Upper lobe of right lung (tissue), 1 donor: ENCODE data around the gene VPS13D. TPM values are rescaled to one million over a fixed set of nuclear protein-coding genes. Genes with fewer than 3 reads are reported as not detected.
A peak's percentile ranks its signal among the peaks of the same experiment; 100 is the strongest.

Experiments
- ATAC-seq: fragments of 200-7000 bp; cut with Tn5 transposase; one replicate; pipeline ENCODE4 v1.9.1; 2020; ENCODE audit warnings: mild to moderate bottlenecking, moderate library complexity
- DNase-seq: peaks from one replicate; pipeline ENCODE4 v3.0.0-alpha.2; 2020
- H3K27ac ChIP-seq: fragments of 200-600 bp; one replicate; pipeline ENCODE4 v1.8.0; 2022
- H3K27me3 ChIP-seq: fragments of 200-600 bp; one replicate; pipeline ENCODE4 v1.8.0; 2022; ENCODE audit warnings: mild to moderate bottlenecking
- H3K36me3 ChIP-seq: fragments of 200-600 bp; one replicate; pipeline ENCODE4 v1.8.0; 2022
- H3K4me1 ChIP-seq: fragments of 200-600 bp; one replicate; pipeline ENCODE4 v1.8.0; 2022
- H3K4me3 ChIP-seq: fragments of 200-600 bp; one replicate; pipeline ENCODE4 v1.8.0; 2022; ENCODE audit warnings: mild to moderate bottlenecking
- H3K9me3 ChIP-seq: fragments of 200-600 bp; one replicate; pipeline ENCODE4 v1.8.0; 2022
- intact Hi-C: fragments of 100-400 bp; cut with DNase I; formaldehyde crosslinking; loops from one replicate; pipeline ENCODE4 v1.11.0; 2022
- total RNA-seq: library from RNA; stranded (reverse); fragmentation: NEBNext Ultra II Directional; extraction: Animal tissue kit (Norgen Biotek cat#: 25700); gene quantifications from one replicate; pipeline ENCODE4 v1.2.1, GENCODE V29; 2021
- TF ChIP-seq, protein P1 (sequence below): fragments of 200-600 bp; IDR thresholded peaks from one replicate; pipeline ENCODE4 v1.8.0; 2022; ENCODE audit warnings: antibody characterized with exemption
- donor health status: DM: no; HTN: yes; CAD: no; lungs with severe emphysema.

VPS13D gene
- total RNA-seq, 1 donor from 2014 or later = 74.7 TPM

DNA sequence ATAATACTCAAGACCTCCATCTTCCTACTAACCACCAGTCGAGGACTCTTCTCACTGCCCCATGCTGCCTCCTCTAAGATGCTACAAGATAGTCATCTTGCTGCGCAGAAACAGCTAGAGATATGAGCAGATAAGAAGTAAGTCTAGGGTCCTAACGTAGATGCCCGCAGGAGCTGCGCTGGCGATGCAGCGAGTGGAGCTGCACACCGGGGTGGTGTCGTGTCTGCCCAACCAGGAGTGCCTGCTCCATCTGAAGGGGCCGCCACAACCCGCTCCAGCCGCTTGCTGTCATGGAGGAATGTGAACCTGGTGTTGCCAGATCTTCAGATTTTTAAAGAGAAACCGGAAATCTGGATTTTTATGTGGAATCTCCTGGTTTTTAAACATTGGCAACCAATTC lies 175.1 kb downstream of the VPS13D start:
- DNase-seq (no peak), ATAC-seq (no peak)
- Histone ChIP-seq H3K4me3 (no peak overlapping the region), H3K27ac (no peak overlapping the region), H3K27me3 (no peaks in the 10 kb centered on the region), H3K9me3 (no peaks in the 10 kb centered on the region), H3K36me3 (peaks cover 46% of the 10 kb centered on the region), H3K4me1 (peaks cover 43% of the 10 kb centered on the region)
- intact Hi-C loops = no loop called here
- TF ChIP-seq, protein P1, sequence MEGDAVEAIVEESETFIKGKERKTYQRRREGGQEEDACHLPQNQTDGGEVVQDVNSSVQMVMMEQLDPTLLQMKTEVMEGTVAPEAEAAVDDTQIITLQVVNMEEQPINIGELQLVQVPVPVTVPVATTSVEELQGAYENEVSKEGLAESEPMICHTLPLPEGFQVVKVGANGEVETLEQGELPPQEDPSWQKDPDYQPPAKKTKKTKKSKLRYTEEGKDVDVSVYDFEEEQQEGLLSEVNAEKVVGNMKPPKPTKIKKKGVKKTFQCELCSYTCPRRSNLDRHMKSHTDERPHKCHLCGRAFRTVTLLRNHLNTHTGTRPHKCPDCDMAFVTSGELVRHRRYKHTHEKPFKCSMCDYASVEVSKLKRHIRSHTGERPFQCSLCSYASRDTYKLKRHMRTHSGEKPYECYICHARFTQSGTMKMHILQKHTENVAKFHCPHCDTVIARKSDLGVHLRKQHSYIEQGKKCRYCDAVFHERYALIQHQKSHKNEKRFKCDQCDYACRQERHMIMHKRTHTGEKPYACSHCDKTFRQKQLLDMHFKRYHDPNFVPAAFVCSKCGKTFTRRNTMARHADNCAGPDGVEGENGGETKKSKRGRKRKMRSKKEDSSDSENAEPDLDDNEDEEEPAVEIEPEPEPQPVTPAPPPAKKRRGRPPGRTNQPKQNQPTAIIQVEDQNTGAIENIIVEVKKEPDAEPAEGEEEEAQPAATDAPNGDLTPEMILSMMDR = no peak

DNA sequence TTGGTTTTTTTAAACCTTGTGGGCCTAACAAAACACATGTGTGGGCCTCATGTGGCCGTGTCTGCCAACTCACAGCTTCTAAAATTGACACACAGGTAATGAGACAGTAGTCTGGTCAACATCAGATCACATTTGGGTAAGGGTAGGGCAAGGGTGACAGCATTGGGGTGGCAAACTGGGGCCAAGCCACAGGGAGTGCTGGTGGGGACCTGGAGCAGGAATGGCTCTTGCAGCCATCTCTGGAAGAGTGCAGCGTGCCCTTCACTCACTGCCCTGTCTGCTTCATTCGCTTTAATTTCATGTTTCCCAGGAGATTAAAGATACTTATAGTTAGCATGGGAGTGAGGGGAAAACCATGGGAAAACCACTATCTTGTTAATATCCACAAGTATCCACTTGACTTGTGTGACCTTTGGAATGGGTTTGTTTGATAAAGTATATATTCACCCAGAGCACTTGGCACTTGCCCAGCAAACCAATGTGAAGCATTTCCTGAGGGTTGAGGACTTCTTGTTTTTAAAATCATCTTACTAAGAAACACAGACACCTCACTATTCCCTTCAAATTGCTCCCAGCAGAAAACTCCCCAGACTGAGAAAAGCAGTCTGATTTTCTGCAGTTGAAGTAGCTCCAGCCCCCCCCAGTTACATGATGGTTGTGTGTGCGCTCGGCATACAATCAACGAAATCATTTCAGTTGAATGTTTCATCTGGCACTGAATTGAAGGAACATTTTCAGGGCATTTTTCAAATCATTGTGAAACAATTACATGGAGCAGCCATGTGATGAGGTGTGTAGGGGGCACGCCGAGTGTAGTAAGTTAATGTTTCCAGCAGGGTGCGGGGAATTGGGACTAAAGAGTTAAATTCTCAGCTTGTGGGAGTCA lies 175.7 kb downstream of the VPS13D start:
- peaks cover 39% of the 10 kb centered on the region for H3K36me3 ChIP-seq
- no peak for ATAC-seq
- intact Hi-C loops = no loop called here
- H3K27me3 ChIP-seq = no peaks in the 10 kb centered on the region
- TF ChIP-seq, protein P1 = no peak
- H3K27ac ChIP-seq = peak overlapping the region; percentile 26
- H3K4me3 ChIP-seq = no peak overlapping the region
- DNase-seq = no peak
- no peaks in the 10 kb centered on the region for H3K9me3 ChIP-seq
- H3K4me1 ChIP-seq = peaks cover 43% of the 10 kb centered on the region

DNA sequence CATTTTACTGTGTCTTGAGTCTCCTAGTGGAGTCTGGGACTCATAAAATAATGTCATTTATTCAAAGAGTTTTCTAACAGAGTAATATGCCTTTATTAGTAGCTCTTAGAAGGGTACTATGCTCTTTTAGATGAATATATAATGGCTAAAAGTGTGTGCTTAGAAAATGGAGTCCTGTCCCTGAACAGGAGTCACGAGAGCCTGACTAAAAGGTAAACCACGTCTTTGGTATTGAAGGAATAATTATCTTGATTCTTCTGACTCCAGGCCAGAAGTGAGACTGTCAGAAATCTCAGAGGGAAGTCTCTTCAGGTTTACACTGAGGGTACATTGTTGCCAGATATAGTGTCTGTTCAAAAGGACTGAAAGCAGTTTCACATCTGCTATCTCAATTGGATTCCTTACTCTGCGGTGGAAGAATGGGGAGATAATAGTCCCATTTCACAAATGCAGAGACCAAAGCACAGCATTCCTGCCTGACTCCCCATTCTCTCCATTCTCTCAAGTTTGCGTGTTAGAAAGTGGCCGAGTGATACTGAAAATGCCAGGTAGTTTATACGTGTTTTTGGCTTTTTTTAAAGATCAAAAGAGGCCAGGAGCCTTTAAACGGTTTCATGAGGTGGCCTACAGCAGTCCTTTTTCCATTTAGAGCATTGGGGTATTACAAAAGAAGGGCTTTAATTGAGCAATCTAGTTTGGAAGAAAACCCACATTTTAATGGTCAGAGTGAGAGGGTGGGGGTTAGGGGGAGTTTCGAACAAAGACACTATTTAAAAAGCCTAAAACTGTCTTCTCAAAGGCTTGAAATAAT lies 176.6 kb downstream of the VPS13D start:
- H3K4me3 ChIP-seq = no peak overlapping the region
- intact Hi-C loops = no loop called here
- H3K36me3 ChIP-seq = peaks cover 33% of the 10 kb centered on the region
- H3K27me3 ChIP-seq = no peaks in the 10 kb centered on the region
- H3K9me3 ChIP-seq = no peaks in the 10 kb centered on the region
- H3K27ac ChIP-seq = peak overlapping the region; percentile 26
- TF ChIP-seq, protein P1 = no peak
- peaks cover 43% of the 10 kb centered on the region for H3K4me1 ChIP-seq
- ATAC-seq (no peak), DNase-seq (no peak)

DNA sequence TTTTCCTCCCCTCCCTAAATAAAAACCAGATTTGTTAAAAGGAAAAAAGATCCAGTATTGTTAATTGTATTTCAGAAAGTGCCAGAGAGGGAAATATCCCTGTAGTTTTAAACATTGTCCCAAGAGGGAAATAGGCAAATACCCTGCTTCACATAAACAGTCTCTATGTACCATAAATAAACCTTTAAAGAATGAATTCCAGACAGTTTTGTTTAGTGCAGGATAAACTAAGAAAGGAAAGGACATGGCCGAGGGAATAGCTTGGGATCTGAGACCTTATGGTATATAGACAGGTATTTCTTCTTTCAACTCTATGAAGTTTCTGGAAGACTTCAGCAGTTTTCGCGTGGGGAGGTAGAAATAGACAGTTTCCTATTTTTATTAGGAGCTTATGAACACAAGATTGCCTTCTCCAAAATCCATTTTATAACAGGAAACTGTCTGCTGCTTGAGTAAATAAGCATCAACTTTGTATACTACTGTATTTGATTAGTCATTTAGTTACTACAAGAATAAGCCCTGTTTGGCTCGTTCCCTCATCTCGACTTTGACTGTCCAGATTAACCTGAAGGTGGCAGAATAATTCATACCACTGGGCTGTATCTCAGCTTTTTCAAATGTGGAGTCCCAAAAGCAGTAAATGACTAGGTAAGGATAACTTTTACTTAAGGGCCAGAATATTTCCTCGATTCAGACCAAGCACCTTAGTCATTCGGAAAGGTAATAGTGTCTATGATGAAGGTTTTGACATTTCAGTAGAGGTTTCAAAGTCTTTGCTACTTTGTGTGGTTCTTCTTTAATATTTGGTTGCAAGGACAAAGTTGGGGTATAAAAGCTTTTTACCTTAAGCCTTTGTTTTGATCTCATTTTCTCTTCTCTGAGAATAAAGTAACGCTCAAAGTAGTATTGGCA lies 177.5 kb downstream of the VPS13D start:
- H3K9me3 ChIP-seq = no peaks in the 10 kb centered on the region
- ATAC-seq (peak; percentile 82), DNase-seq (no peak)
- peak overlapping the region; percentile 26 for H3K27ac ChIP-seq
- TF ChIP-seq, protein P1 = peak; percentile 48
- no peak overlapping the region for H3K4me3 ChIP-seq
- peaks cover 43% of the 10 kb centered on the region for H3K4me1 ChIP-seq
- no peaks in the 10 kb centered on the region for H3K27me3 ChIP-seq
- H3K36me3 ChIP-seq = peaks cover 25% of the 10 kb centered on the region
- intact Hi-C loops = no loop called here

DNA sequence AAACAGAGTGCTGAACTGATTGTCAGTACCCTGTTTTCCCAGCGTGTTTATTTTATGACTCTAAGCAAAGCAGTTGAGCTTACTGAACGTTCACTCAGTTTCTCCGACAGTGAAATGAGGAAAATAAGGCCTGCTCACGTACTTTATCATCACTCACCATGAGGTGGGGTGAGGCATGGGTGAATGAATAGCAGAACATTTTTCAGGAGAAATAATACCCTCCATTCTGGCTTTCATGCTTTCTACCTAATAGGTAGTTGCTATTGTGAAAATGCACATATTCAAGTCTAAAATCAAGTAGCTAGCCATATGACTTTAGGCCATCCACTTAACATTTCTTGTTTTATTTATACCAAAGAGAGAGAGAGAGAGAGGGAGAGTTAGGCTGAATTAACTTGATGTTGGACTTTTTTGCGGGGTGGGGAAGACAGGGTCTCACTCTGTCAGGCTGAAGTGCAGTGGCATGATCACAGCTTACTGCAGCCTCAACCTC lies 178.2 kb downstream of the VPS13D start:
- peaks cover 43% of the 10 kb centered on the region for H3K4me1 ChIP-seq
- TF ChIP-seq, protein P1 = no peak

More for the DNA sequence above, 178.2 kb downstream of the VPS13D start:
- no peaks in the 10 kb centered on the region for H3K9me3 ChIP-seq
- H3K27ac ChIP-seq = peak overlapping the region; percentile 26
- H3K36me3 ChIP-seq = peaks cover 23% of the 10 kb centered on the region
- ATAC-seq = no peak
- intact Hi-C loops = no loop called here
- H3K4me3 ChIP-seq = no peak overlapping the region
- DNase-seq = no peak
- H3K27me3 ChIP-seq = no peaks in the 10 kb centered on the region
